H1 (cell line): Measurements from ENCODE around the gene BLVRA. TPM values are rescaled to one million over a fixed set of nuclear protein-coding genes. Genes with fewer than 3 reads are reported as not detected.

Experiments used
- CTCF ChIA-PET: fragments of 300-600 bp; sonication (Branson Sonifier 250); formaldehyde crosslinking; loops from one replicate; lab custom pipeline; 2021; ENCODE audit not compliant: partially characterized antibody; lab: Charles Lee
- POLR2A ChIA-PET: fragments of 300-600 bp; sonication (Branson Sonifier 250); formaldehyde crosslinking; loops from one replicate; lab custom pipeline; 2021; ENCODE audit warnings: inconsistent platforms; ENCODE audit not compliant: partially characterized antibody; lab: Charles Lee
- DNase-seq, 2 experiments: peaks; one replicate each; pipeline versions ENCODE4 v3.0.0 to v3.0.0-alpha.2; 2010 to 2022; ENCODE audit warnings: low spot score in 2 of 2, low read depth in 1 of 2, mixed read lengths in 1 of 2
- FAIRE-seq: peaks from 2 replicates; lab custom pipeline; 2011; peaks lifted over from hg19 to GRCh38; lab: Jason Lieb, UNC
- H2AFZ ChIP-seq: 2 replicates; pipeline ENCODE4 v1.8.1; 2012; ENCODE audit warnings: low read length, inconsistent platforms
- H2AK5ac ChIP-seq: 2 replicates; pipeline ENCODE4 v1.6.1; 2013; ENCODE audit warnings: low read depth, low read length
- H2BK120ac ChIP-seq: replicated peaks from 2 replicates; pipeline ENCODE3; 2013; ENCODE audit warnings: low read depth, low read length, inconsistent platforms
- H2BK12ac ChIP-seq: 2 replicates; pipeline ENCODE4 v1.6.1; 2013; ENCODE audit warnings: low read depth, low read length
- H2BK15ac ChIP-seq: 2 replicates; pipeline ENCODE4 v1.6.1; 2013; ENCODE audit warnings: low read length
- H2BK20ac ChIP-seq: 2 replicates; pipeline ENCODE4 v1.6.1; 2013; ENCODE audit warnings: low read length
- H2BK5ac ChIP-seq: 2 replicates; pipeline ENCODE4 v1.6.1; 2013; ENCODE audit warnings: low read depth, low read length
- H3K14ac ChIP-seq: 2 replicates; pipeline ENCODE4 v1.6.1; 2013; ENCODE audit warnings: inconsistent platforms; ENCODE audit not compliant: insufficient read length
- H3K18ac ChIP-seq: 2 replicates; pipeline ENCODE4 v1.6.1; 2013; ENCODE audit warnings: low read length; ENCODE audit errors: extremely low read depth
- H3K23ac ChIP-seq: 2 replicates; pipeline ENCODE4 v1.6.1; 2013; ENCODE audit warnings: inconsistent platforms; ENCODE audit not compliant: insufficient read length
- H3K23me2 ChIP-seq: 2 replicates; pipeline ENCODE4 v1.6.1; 2013; ENCODE audit warnings: low read depth, low read length
- H3K27ac ChIP-seq: 2 replicates; pipeline ENCODE4 v1.6.1; 2011; ENCODE audit warnings: low read depth, low read length, inconsistent platforms
- H3K27me3 ChIP-seq, 4 experiments: replicated peaks in 1 of 4; 1 replicate in 1 of 4; 2 replicates in 3 of 4; pipeline versions ENCODE4 v1.6.1 to v1.8.1; 2011 to 2013; ENCODE audit warnings: low read length in 3 of 4, mild to moderate bottlenecking in 3 of 4, inconsistent platforms in 2 of 4, mixed read lengths in 2 of 4, moderate library complexity in 1 of 4; ENCODE audit not compliant: control insufficient read depth in 3 of 4, insufficient read depth in 3 of 4; ENCODE audit errors: extremely low read depth in 1 of 4
- H3K36me3 ChIP-seq, 4 experiments: 2 replicates each; pipeline versions ENCODE4 v1.6.1 to v1.8.1; 2011 to 2013; ENCODE audit warnings: mild to moderate bottlenecking in 4 of 4, low read length in 3 of 4, moderate library complexity in 2 of 4, control low read depth in 1 of 4, inconsistent platforms in 1 of 4; ENCODE audit not compliant: insufficient read depth in 4 of 4, control insufficient read depth in 2 of 4
- H3K4ac ChIP-seq: replicated peaks from 2 replicates; pipeline ENCODE3; 2013; ENCODE audit warnings: low read length, low read depth, mixed read lengths, inconsistent platforms; ENCODE audit not compliant: insufficient read length
- H3K4me1 ChIP-seq, 4 experiments: replicated peaks in 1 of 4; 1 replicate in 1 of 4; 2 replicates in 3 of 4; pipeline versions ENCODE4 v1.6.1 to v1.8.1; 2011 to 2013; ENCODE audit warnings: low read length in 3 of 4, inconsistent platforms in 2 of 4, mixed read lengths in 1 of 4; ENCODE audit not compliant: insufficient read depth in 4 of 4, control insufficient read depth in 3 of 4
- H3K4me2 ChIP-seq, 2 experiments: 2 replicates each; pipeline versions ENCODE4 v1.6.1 to v1.8.1; 2011 to 2013; ENCODE audit warnings: low read depth in 2 of 2, low read length in 2 of 2, control low read depth in 1 of 2, inconsistent platforms in 1 of 2, mild to moderate bottlenecking in 1 of 2; ENCODE audit not compliant: insufficient read depth in 1 of 2
- H3K4me3 ChIP-seq, 4 experiments: fragments of 200-600, 300-600 bp in 1 of 4; sonication (generic), shearing (Covaris generic), sonication (Bioruptor Twin) in 1 of 4; 2 replicates each; pipeline versions ENCODE4 v1.5.1 to v1.8.1; 2011 to 2016; ENCODE audit warnings: low read length in 4 of 4, low read depth in 3 of 4, control low read depth in 2 of 4, inconsistent platforms in 2 of 4, mild to moderate bottlenecking in 2 of 4, mixed read lengths in 1 of 4, moderate library complexity in 1 of 4; ENCODE audit not compliant: insufficient read depth in 2 of 4; ENCODE audit errors: extremely low read depth in 1 of 4
- H3K56ac ChIP-seq: replicated peaks from 2 replicates; pipeline ENCODE3; 2013; ENCODE audit warnings: low read depth, mild to moderate bottlenecking, mixed read lengths, low read length, inconsistent platforms; ENCODE audit not compliant: insufficient read length
- H3K79me1 ChIP-seq: 2 replicates; pipeline ENCODE4 v1.6.1; 2013; ENCODE audit warnings: low read depth, low read length, control low read depth
- H3K79me2 ChIP-seq, 2 experiments: 2 replicates each; pipeline versions ENCODE4 v1.6.1 to v1.8.1; 2012 to 2013; ENCODE audit warnings: low read length in 2 of 2, mild to moderate bottlenecking in 2 of 2, inconsistent platforms in 1 of 2; ENCODE audit not compliant: insufficient read depth in 2 of 2, control insufficient read depth in 1 of 2
- H3K9ac ChIP-seq, 4 experiments: replicated peaks in 1 of 4; 1 replicate in 1 of 4; 2 replicates in 3 of 4; pipeline versions ENCODE4 v1.6.1 to v1.8.1; 2011 to 2013; ENCODE audit warnings: low read depth in 3 of 4, low read length in 3 of 4, control low read depth in 2 of 4, mild to moderate bottlenecking in 2 of 4, moderate library complexity in 2 of 4, inconsistent platforms in 1 of 4; ENCODE audit errors: extremely low read depth in 1 of 4
- H3K9me3 ChIP-seq, 2 experiments: 2 replicates each; pipeline versions ENCODE4 v1.6.1 to v1.8.1; 2012 to 2013; ENCODE audit warnings: mild to moderate bottlenecking in 2 of 2, moderate library complexity in 2 of 2, control low read depth in 1 of 2, inconsistent platforms in 1 of 2, low read depth in 1 of 2, low read length in 1 of 2, mixed read lengths in 1 of 2; ENCODE audit not compliant: insufficient read depth in 2 of 2
- H4K20me1 ChIP-seq, 2 experiments: replicated peaks in 1 of 2; 2 replicates each; pipeline versions ENCODE3 to v1.8.1; 2011 to 2013; ENCODE audit warnings: inconsistent platforms in 2 of 2, low read length in 2 of 2, mild to moderate bottlenecking in 1 of 2; ENCODE audit not compliant: insufficient read depth in 2 of 2, control insufficient read depth in 1 of 2
- H4K5ac ChIP-seq: 2 replicates; pipeline ENCODE4 v1.6.1; 2013; ENCODE audit warnings: low read length, low read depth, mixed read lengths, inconsistent platforms; ENCODE audit not compliant: insufficient read length
- H4K8ac ChIP-seq: 2 replicates; pipeline ENCODE4 v1.8.0; 2013; ENCODE audit warnings: mild to moderate bottlenecking, moderate library complexity, low read length, inconsistent platforms; ENCODE audit not compliant: insufficient read depth; ENCODE audit errors: extremely low read depth
- H4K91ac ChIP-seq: replicated peaks from 2 replicates; pipeline ENCODE3; 2013; ENCODE audit warnings: low read length, mixed read lengths, inconsistent platforms; ENCODE audit not compliant: insufficient read length
- GABPA ChIP-seq: IDR thresholded peaks from 2 replicates; pipeline ENCODE4 v1.6.1; 2011; ENCODE audit warnings: mild to moderate bottlenecking, low read length, moderate library complexity, borderline replicate concordance; ENCODE audit not compliant: insufficient read depth
- MAFK ChIP-seq: IDR thresholded peaks from 2 replicates; pipeline ENCODE4 v1.6.1; 2012; ENCODE audit warnings: low read depth, mild to moderate bottlenecking, improper control_type of control experiment, low read length
- WGBS, 2 experiments: shearing (Covaris generic) in 1 of 2; methylation state at CpG; one replicate each; pipeline versions ENCODE4 v1.1.6 to v1.1.7; 2013 to 2015; ENCODE audit warnings: low lambda C conversion rate in 2 of 2, mixed read lengths in 2 of 2, inconsistent platforms in 1 of 2, low coverage in 1 of 2, missing lambda C conversion rate in 1 of 2; ENCODE audit not compliant: insufficient replicate concordance in 2 of 2, insufficient coverage in 1 of 2, insufficient read length in 1 of 2; ENCODE audit errors: extremely low coverage in 1 of 2, missing lambda C conversion rate in 1 of 2; 5-methylcytosine and 5-hydroxymethylcytosine counted together
- polyA plus RNA-seq, 7 experiments: library from polyadenylated mRNA; depleted of rRNA in 3 of 7; stranded (reverse) in 5 of 7; unstranded in 2 of 7; fragments of >200 nt in 5 of 7; fragments of 200-250 nt in 2 of 7; gene quantifications; 1 replicate in 5 of 7; 2 replicates in 1 of 7; 4 replicates in 1 of 7; pipeline versions ENCODE4 v1.2.1 to v1.2.3, GENCODE V29; 2011 to 2013; ENCODE audit warnings: missing spikeins in 2 of 7, mixed read lengths in 2 of 7
- total RNA-seq: library from RNA; stranded (reverse); fragmentation: NEBNext Ultra II Directional; extraction: Animal tissue kit (Norgen Biotek cat#: 25700); gene quantifications from 2 replicates; pipeline ENCODE4 v1.2.1, GENCODE V29; 2021

BLVRA gene
- total and polyA plus RNA-seq, 2 of the 8 experiments (the other 6 are each of a cell fraction or from before 2014, with no cell fraction given): 16.1 to 37.1 TPM

GRCh38 chr7:43856316-43856715 is 97.8 kb downstream of the BLVRA start:
- DNase-seq (no peak), FAIRE-seq (no peak)
- Histone ChIP-seq H4K91ac (no peak overlapping the region), H3K4ac (no peak overlapping the region), H2BK12ac (no peak overlapping the region), H2BK20ac (no peak overlapping the region), H3K4me3 (no peak overlapping the region), H2BK5ac (no peak overlapping the region), H4K5ac (no peak overlapping the region), H3K27me3 (no peaks in the 10 kb centered on the region), H3K18ac (no peak overlapping the region), H3K36me3 (no peaks in the 10 kb centered on the region; a peak in 1 of 8 replicates), H2BK15ac (no peak overlapping the region), H2BK120ac (no peak overlapping the region), H2AK5ac (no peak overlapping the region), H3K9me3 (no peaks in the 10 kb centered on the region; a peak in 1 of 4 replicates), H3K79me1 (no peaks in the 10 kb centered on the region), H3K23me2 (no peaks in the 10 kb centered on the region), H3K27ac (no peak overlapping the region), H3K23ac (no peak overlapping the region), H2AFZ (no peak overlapping the region), H4K8ac (no peak overlapping the region), H4K20me1 (no peaks in the 10 kb centered on the region), H3K4me1 (no peaks in the 10 kb centered on the region), H3K79me2 (no peaks in the 10 kb centered on the region), H3K9ac (no peak overlapping the region), H3K14ac (no peak overlapping the region), H3K4me2 (no peak overlapping the region), H3K56ac (no peak overlapping the region)
- WGBS, 2 experiments: 85% methylated on average over 4 of the region's 4 CpGs; no CpG with 5 or more reads in 1 of the 2 experiments
- no peak for TF ChIP-seq GABPA
- no peak for TF ChIP-seq MAFK
- CTCF ChIA-PET: interaction anchor here (0.8 kb wide), 1 partner anchor 87 kb away, joined by 3 read pairs; no protein-coding TSS in a partner anchor
- POLR2A ChIA-PET: interaction anchor here (1.6 kb wide), 1 partner anchor 10 kb away, joined by 3 read pairs; no protein-coding TSS in a partner anchor

Other genes with a start within 250 kb of the BLVRA start
- gene STK17A, start 175.6 kb upstream of the BLVRA start, total RNA-seq: 12.2 and 13.4 TPM in 2 replicates
- 2.0 and 2.2 TPM in 2 replicates for gene STK17A, start 175.6 kb upstream of the BLVRA start, polyA plus RNA-seq (2011; rRNA removed)
- gene COA1, start 29.2 kb upstream of the BLVRA start, total RNA-seq: 136 and 143 TPM in 2 replicates
- 87.0 and 98.6 TPM in 2 replicates for gene COA1, start 29.2 kb upstream of the BLVRA start, polyA plus RNA-seq (2011; rRNA removed)
- 132 and 133 TPM in 2 replicates for gene MRPS24, start 110.8 kb downstream of the BLVRA start, total RNA-seq
- 347 and 410 TPM in 2 replicates for gene MRPS24, start 110.8 kb downstream of the BLVRA start, polyA plus RNA-seq (2011; rRNA removed)
- gene URGCP, start 147.9 kb downstream of the BLVRA start, total RNA-seq: 18.2 and 18.7 TPM in 2 replicates
- 9.0 and 10.7 TPM in 2 replicates for gene URGCP, start 147.9 kb downstream of the BLVRA start, polyA plus RNA-seq (2011; rRNA removed)
- 3.4 and 5.2 TPM in 2 replicates for gene UBE2D4, start 167.8 kb downstream of the BLVRA start, total RNA-seq
- gene UBE2D4, start 167.8 kb downstream of the BLVRA start, polyA plus RNA-seq (2011; rRNA removed): 8.8 and 9.4 TPM in 2 replicates
- gene SPDYE1, start 239.2 kb downstream of the BLVRA start, total RNA-seq: not detected in 2 replicates
- gene SPDYE1, start 239.2 kb downstream of the BLVRA start, polyA plus RNA-seq (2011; rRNA removed): not detected in 2 replicates